SK-N-SH (cell line): ENCODE data around the gene ADPRHL1. TPM values are rescaled to one million over a fixed set of nuclear protein-coding genes. Genes with fewer than 3 reads are reported as not detected.

Source experiments
- CTCF ChIA-PET: fragments of 300-600, 350-600 bp; formaldehyde crosslinking; extraction: SDS; loops from one replicate; lab custom pipeline; 2021; lab: Yijun Ruan, JAX
- POLR2A ChIA-PET: fragments of 350-600 bp; sonication (Branson Sonifier 250); formaldehyde crosslinking; extraction: SDS; loops from one replicate; lab custom pipeline; 2020; ENCODE audit warnings: antibody characterized with exemption, inconsistent platforms; lab: Yijun Ruan, JAX
- DNase-seq: peaks from one replicate; pipeline ENCODE4 v3.0.0; 2012
- H2AFZ ChIP-seq: fragments of 200-600 bp; sonication (generic); 2 replicates; pipeline ENCODE4 v1.8.1; 2016; ENCODE audit warnings: antibody characterized with exemption, mild to moderate bottlenecking, low read depth
- H3F3A ChIP-seq: fragments of 200-600 bp; sonication (generic); replicated peaks from 2 replicates; pipeline ENCODE3; 2016; ENCODE audit warnings: antibody characterized with exemption, mild to moderate bottlenecking; ENCODE audit not compliant: insufficient read depth
- H3K27ac ChIP-seq, 2 experiments: fragments of 200-500 bp in 1 of 2; fragments of 200-600 bp in 1 of 2; sonication (Bioruptor generic) in 1 of 2; sonication (generic), shearing (Covaris generic) in 1 of 2; 2 replicates each; pipeline versions ENCODE4 v1.5.1 to v1.6.1; 2014 to 2016; ENCODE audit warnings: low read depth in 2 of 2, inconsistent platforms in 1 of 2, low read length in 1 of 2, mild to moderate bottlenecking in 1 of 2, mixed read lengths in 1 of 2
- H3K27me3 ChIP-seq: fragments of 200-600 bp; sonication (generic), shearing (Covaris generic); 2 replicates; pipeline ENCODE4 v1.6.1; 2016; ENCODE audit warnings: mixed run types; ENCODE audit not compliant: insufficient read depth
- H3K36me3 ChIP-seq, 2 experiments: fragments of 200-500 bp in 1 of 2; fragments of 200-600 bp in 1 of 2; sonication (Bioruptor generic) in 1 of 2; sonication (generic) in 1 of 2; replicated peaks in 1 of 2; 2 replicates each; pipeline versions ENCODE3 to v1.5.1; 2014 to 2016; ENCODE audit warnings: low read length in 1 of 2, mild to moderate bottlenecking in 1 of 2; ENCODE audit not compliant: insufficient read depth in 2 of 2, control insufficient read depth in 1 of 2
- H3K4me1 ChIP-seq, 2 experiments: fragments of 200-500 bp in 1 of 2; fragments of 200-600 bp in 1 of 2; sonication (Bioruptor generic) in 1 of 2; sonication (generic), shearing (Covaris generic) in 1 of 2; 2 replicates each; pipeline versions ENCODE4 v1.5.1 to v1.6.1; 2014 to 2016; ENCODE audit warnings: low read depth in 1 of 2, low read length in 1 of 2, mixed run types in 1 of 2; ENCODE audit not compliant: insufficient read depth in 2 of 2, control insufficient read depth in 1 of 2
- H3K4me2 ChIP-seq: fragments of 200-600 bp; sonication (generic), shearing (Covaris generic); 2 replicates; pipeline ENCODE4 v1.6.1; 2017; ENCODE audit warnings: mixed run types
- H3K4me3 ChIP-seq, 2 experiments: fragments of 200-500 bp in 1 of 2; fragments of 200-600 bp in 1 of 2; sonication (Bioruptor generic) in 1 of 2; sonication (generic), shearing (Covaris generic) in 1 of 2; 2 replicates each; pipeline versions ENCODE4 v1.5.1 to v1.8.1; 2014 to 2016; ENCODE audit warnings: low read depth in 2 of 2, inconsistent platforms in 1 of 2, low read length in 1 of 2, mild to moderate bottlenecking in 1 of 2, mixed read lengths in 1 of 2, moderate library complexity in 1 of 2
- H3K79me2 ChIP-seq: fragments of 200-600 bp; sonication (generic); 2 replicates; pipeline ENCODE4 v1.8.1; 2017; ENCODE audit warnings: mild to moderate bottlenecking; ENCODE audit not compliant: insufficient read depth
- H3K9ac ChIP-seq: fragments of 200-600 bp; sonication (generic); 2 replicates; pipeline ENCODE4 v1.6.1; 2017; ENCODE audit warnings: mixed run types
- H3K9me2 ChIP-seq: fragments of 200-600 bp; sonication (generic); 2 replicates; pipeline ENCODE4 v1.6.1; 2017; ENCODE audit warnings: mixed run types
- H3K9me3 ChIP-seq: fragments of 200-600 bp; sonication (generic); 2 replicates; pipeline ENCODE4 v1.6.1; 2017; ENCODE audit warnings: mixed run types, mild to moderate bottlenecking, moderate library complexity
- H4K20me1 ChIP-seq: fragments of 200-600 bp; sonication (generic); 2 replicates; pipeline ENCODE4 v1.6.1; 2017; ENCODE audit warnings: mild to moderate bottlenecking, mixed run types; ENCODE audit not compliant: insufficient read depth
- CHD2 ChIP-seq: fragments of 150-350 bp; IDR thresholded peaks from 2 replicates; pipeline ENCODE4 v1.6.1; 2018; ENCODE audit warnings: low read length; ENCODE audit not compliant: partially characterized antibody
- ELF1 ChIP-seq: IDR thresholded peaks from 2 replicates; pipeline ENCODE4 v1.4.0; 2012
- FOSL2 ChIP-seq: IDR thresholded peaks from 2 replicates; pipeline ENCODE4 v1.4.0; 2012; ENCODE audit warnings: low read depth, mild to moderate bottlenecking, moderate library complexity, borderline replicate concordance
- FOXJ3 ChIP-seq: sonication (generic); formaldehyde crosslinking; IDR thresholded peaks from 2 replicates; pipeline ENCODE4 v1.5.1; 2020; ENCODE audit warnings: mild to moderate bottlenecking, missing genetic modification reagents
- GABPA ChIP-seq: IDR thresholded peaks from 2 replicates; pipeline ENCODE4 v1.4.0; 2012; ENCODE audit warnings: low read depth, mild to moderate bottlenecking
- GATA2 ChIP-seq: sonication (generic); formaldehyde crosslinking; IDR thresholded peaks from 2 replicates; pipeline ENCODE4 v1.5.0; 2020; ENCODE audit warnings: mild to moderate bottlenecking, missing genetic modification reagents
- IRF3 ChIP-seq: fragments of 150-350 bp; IDR thresholded peaks from 2 replicates; pipeline ENCODE4 v1.6.1; 2016; ENCODE audit warnings: mild to moderate bottlenecking, low read depth, low read length
- MEF2A ChIP-seq: IDR thresholded peaks from 2 replicates; pipeline ENCODE4 v1.4.0; 2012; ENCODE audit warnings: low read depth, borderline replicate concordance
- MXI1 ChIP-seq: IDR thresholded peaks from 2 replicates; pipeline ENCODE4 v1.6.1; 2012; ENCODE audit warnings: mild to moderate bottlenecking, low read depth, low read length, improper control_type of control experiment
- NFIC ChIP-seq: IDR thresholded peaks from 2 replicates; pipeline ENCODE4 v1.4.0; 2012; ENCODE audit warnings: borderline replicate concordance
- NRF1 ChIP-seq: IDR thresholded peaks from 2 replicates; pipeline ENCODE4 v1.6.1; 2012; ENCODE audit warnings: low read depth, mild to moderate bottlenecking, low read length
- PBX3 ChIP-seq: IDR thresholded peaks from 2 replicates; pipeline ENCODE4; 2012
- RAD21 ChIP-seq: IDR thresholded peaks from 2 replicates; pipeline ENCODE4 v1.6.1; 2012; ENCODE audit warnings: mild to moderate bottlenecking, low read length
- RCOR1 ChIP-seq: fragments of 150-350 bp; IDR thresholded peaks from 2 replicates; pipeline ENCODE4 v1.6.1; 2017; ENCODE audit warnings: antibody characterized with exemption, low read length
- REST ChIP-seq: IDR thresholded peaks from 2 replicates; pipeline ENCODE4 v1.6.1; 2012; ENCODE audit warnings: mild to moderate bottlenecking, low read depth, low read length, moderate library complexity
- RXRA ChIP-seq: IDR thresholded peaks from 2 replicates; pipeline ENCODE4 v1.4.0; 2012; ENCODE audit warnings: low read depth, mild to moderate bottlenecking, borderline replicate concordance
- SIN3A ChIP-seq: IDR thresholded peaks from 2 replicates; pipeline ENCODE4 v1.6.1; 2012; ENCODE audit warnings: low read depth, mild to moderate bottlenecking, low read length, moderate library complexity, borderline replicate concordance
- SMC3 ChIP-seq: IDR thresholded peaks from 2 replicates; pipeline ENCODE4 v1.6.1; 2012; ENCODE audit warnings: low read depth, low read length, improper control_type of control experiment
- TAF1 ChIP-seq: IDR thresholded peaks from 2 replicates; pipeline ENCODE4 v1.6.1; 2012; ENCODE audit warnings: low read depth, mild to moderate bottlenecking, low read length, moderate library complexity, borderline replicate concordance
- YY1 ChIP-seq: IDR thresholded peaks from 2 replicates; pipeline ENCODE4 v1.4.0; 2012; ENCODE audit warnings: low read depth, mild to moderate bottlenecking
- ZBTB33 ChIP-seq: IDR thresholded peaks from 2 replicates; pipeline ENCODE4 v1.4.0; 2012; ENCODE audit warnings: low read depth, borderline replicate concordance
- WGBS: methylation state at CpG from one replicate; pipeline ENCODE4 v1.1.6; 2017; ENCODE audit warnings: low lambda C conversion rate; 5-methylcytosine and 5-hydroxymethylcytosine counted together
- polyA plus RNA-seq, 3 experiments: library from polyadenylated mRNA; depleted of rRNA; stranded (reverse); fragments of >200 nt; gene quantifications; 2 replicates each; pipeline ENCODE4 v1.2.3, GENCODE V29; 2012
- TF ChIP-seq, protein P1 (sequence below): fragments of 200-600 bp; sonication (generic); IDR thresholded peaks from 2 replicates; pipeline ENCODE4 v1.6.1; 2017; ENCODE audit warnings: antibody characterized with exemption, mild to moderate bottlenecking, moderate library complexity

Gene ADPRHL1
- polyA plus RNA-seq, 1 of the 3 experiments (the other 2 are of a cell fraction): 1.0 TPM

- WGBS: under 1% methylated on average over 22 of the region's 115 CpGs
- Histone ChIP-seq H3K9me3 (no peaks in the 10 kb centered on the region), H3K27ac (peak within 1 kb of the TSS; percentile 84 to 87), H3F3A (peaks cover 23% of the 10 kb centered on the region), H3K4me1 (peaks cover 24 to 49% of the 10 kb centered on the region in 2 experiments; a peak in 3 of 4 replicates), H3K27me3 (no peaks in the 10 kb centered on the region), H3K9ac (peak within 1 kb of the TSS; percentile 95), H3K4me3 (peak within 1 kb of the TSS; percentile 65 to 83), H4K20me1 (peaks cover 53% of the 10 kb centered on the region), H3K4me2 (peak within 1 kb of the TSS; percentile 92), H3K9me2 (no peaks in the 10 kb centered on the region), H3K79me2 (peaks cover 92% of the 10 kb centered on the region), H3K36me3 (peaks cover 11 to 23% of the 10 kb centered on the region in 2 experiments), H2AFZ (peak within 1 kb of the TSS; percentile 57)
- ChIA-PET POLR2A (interaction anchor here (1.1 to 1.3 kb wide), 2 partner anchors 14 to 55 kb away, joined by 4 read pairs; no protein-coding TSS in a partner anchor), CTCF (interaction anchor here (0.6 to 6.5 kb wide), 7 partner anchors 10 to 457 kb away, joined by 3 to 41 read pairs (median 4); no protein-coding TSS in a partner anchor)
- DNase-seq: peak; percentile 99
- TF ChIP-seq IRF3 (no peak), NRF1 (peak; percentile 74), CHD2 (peak; percentile 39), REST (no peak), FOXJ3 (CRISPR knock-in tag) (no peak), FOSL2 (no peak), RXRA (no peak), MXI1 (peak; percentile 44; the same call in 1 of the 2 replicates), SMC3 (no peak), ELF1 (peak; percentile 82), GATA2 (CRISPR knock-in tag) (no peak), TAF1 (no peak; the same call in none of the 2 replicates), RCOR1 (0 out of 2 replicates have a peak, but pooled peaks have one; percentile 42), GABPA (0 out of 2 replicates have a peak, but pooled peaks have one; percentile 46), YY1 (no peak), MEF2A (no peak), SIN3A (peak; percentile 19; the same call in 1 of the 2 replicates), NFIC (no peak), PBX3 (peak; percentile 28), ZBTB33 (no peak), RAD21 (no peak)
- TF ChIP-seq, protein P1, sequence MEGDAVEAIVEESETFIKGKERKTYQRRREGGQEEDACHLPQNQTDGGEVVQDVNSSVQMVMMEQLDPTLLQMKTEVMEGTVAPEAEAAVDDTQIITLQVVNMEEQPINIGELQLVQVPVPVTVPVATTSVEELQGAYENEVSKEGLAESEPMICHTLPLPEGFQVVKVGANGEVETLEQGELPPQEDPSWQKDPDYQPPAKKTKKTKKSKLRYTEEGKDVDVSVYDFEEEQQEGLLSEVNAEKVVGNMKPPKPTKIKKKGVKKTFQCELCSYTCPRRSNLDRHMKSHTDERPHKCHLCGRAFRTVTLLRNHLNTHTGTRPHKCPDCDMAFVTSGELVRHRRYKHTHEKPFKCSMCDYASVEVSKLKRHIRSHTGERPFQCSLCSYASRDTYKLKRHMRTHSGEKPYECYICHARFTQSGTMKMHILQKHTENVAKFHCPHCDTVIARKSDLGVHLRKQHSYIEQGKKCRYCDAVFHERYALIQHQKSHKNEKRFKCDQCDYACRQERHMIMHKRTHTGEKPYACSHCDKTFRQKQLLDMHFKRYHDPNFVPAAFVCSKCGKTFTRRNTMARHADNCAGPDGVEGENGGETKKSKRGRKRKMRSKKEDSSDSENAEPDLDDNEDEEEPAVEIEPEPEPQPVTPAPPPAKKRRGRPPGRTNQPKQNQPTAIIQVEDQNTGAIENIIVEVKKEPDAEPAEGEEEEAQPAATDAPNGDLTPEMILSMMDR: no peak
These were observed 37.5 kb upstream of the ADPRHL1 start, which contains the start of gene DCUN1D2 for GRCh38 chr13:113490496-113491417. TSS of gene DCUN1D2 (minus strand) at chr13:113490711. CDS start at chr13:113490669, 42 bp downstream.
